HL-60 (cell line): ENCODE results near the gene EGFR.

Source experiments
- DNase-seq, 2 experiments: peaks; one replicate each; pipeline ENCODE4 v3.0.0-alpha.2; 2010 to 2020; ENCODE audit warnings: low read depth in 1 of 2, low spot score in 1 of 2
- H3K27ac ChIP-seq: fragments of 250-450 bp; sonication (Bioruptor Pico); replicated peaks from 2 replicates; pipeline ENCODE4 v1.5.1; 2020; ENCODE audit warnings: mild to moderate bottlenecking, moderate library complexity
- H3K27me3 ChIP-seq: fragments of 250-450 bp; sonication (Bioruptor Pico); 2 replicates; pipeline ENCODE4 v1.5.1; 2021; ENCODE audit warnings: mild to moderate bottlenecking, moderate library complexity; ENCODE audit not compliant: insufficient read depth, poor library complexity, severe bottlenecking
- H3K4me3 ChIP-seq: replicated peaks from 2 replicates; pipeline ENCODE4 v1.5.1; 2011; ENCODE audit warnings: mild to moderate bottlenecking, control low read depth, low read length; ENCODE audit not compliant: insufficient read depth
- CTCF ChIP-seq: IDR thresholded peaks from one replicate; pipeline ENCODE4 v1.5.1; 2011; ENCODE audit warnings: low read length, control low read depth, inconsistent platforms; ENCODE audit not compliant: insufficient read depth
- GABPA ChIP-seq: IDR thresholded peaks from 2 replicates; pipeline ENCODE4 v1.6.1; 2012; ENCODE audit warnings: low read depth
- POLR2AphosphoS5 ChIP-seq: IDR thresholded peaks from 2 replicates; pipeline ENCODE4 v1.6.1; 2012; ENCODE audit warnings: low read depth
- SPI1 ChIP-seq: IDR thresholded peaks from 2 replicates; pipeline ENCODE4 v1.6.1; 2012; ENCODE audit warnings: low read depth, mild to moderate bottlenecking, borderline replicate concordance
- TF ChIP-seq, protein P1 (sequence below): IDR thresholded peaks from 2 replicates; pipeline ENCODE4 v1.6.1; 2012; ENCODE audit warnings: low read depth; ENCODE audit not compliant: insufficient replicate concordance

EGFR gene

DNA sequence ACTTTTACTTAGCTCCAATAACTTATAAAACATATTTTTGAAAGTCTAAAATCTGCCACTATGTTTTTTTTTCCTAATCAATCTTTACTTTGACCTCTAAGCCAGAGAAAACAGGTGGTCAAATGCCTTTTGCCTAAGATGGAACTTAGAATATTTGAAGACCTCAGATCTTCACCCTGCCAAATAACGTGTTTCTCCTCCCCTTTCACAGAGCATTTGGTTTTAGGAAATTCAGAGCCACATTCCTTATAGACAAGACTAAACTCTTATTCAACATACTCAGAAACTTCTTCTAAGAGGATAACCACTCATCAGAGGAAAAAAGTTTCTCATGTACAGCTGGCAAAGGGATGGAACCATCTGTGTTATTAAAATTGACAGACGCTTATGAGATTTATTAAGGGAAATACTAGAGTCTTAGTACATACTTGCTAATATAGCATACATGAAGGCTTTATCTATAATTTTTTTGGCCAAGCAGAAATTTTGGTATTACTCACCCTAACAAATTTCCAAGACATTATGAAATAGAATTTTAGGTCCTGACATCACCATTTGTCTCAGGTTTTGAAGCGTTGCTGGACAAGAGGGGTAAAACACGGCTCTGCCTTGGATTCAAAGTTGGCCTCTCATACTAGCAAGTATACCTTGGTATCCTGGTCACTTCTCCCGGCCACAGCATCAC, 2.6 kb upstream of the EGFR start:
- no peak overlapping the region for H3K4me3 ChIP-seq
- no peak for DNase-seq
- TF ChIP-seq CTCF (no peak), POLR2AphosphoS5 (no peak), GABPA (no peak), SPI1 (no peak)
- TF ChIP-seq, protein P1, sequence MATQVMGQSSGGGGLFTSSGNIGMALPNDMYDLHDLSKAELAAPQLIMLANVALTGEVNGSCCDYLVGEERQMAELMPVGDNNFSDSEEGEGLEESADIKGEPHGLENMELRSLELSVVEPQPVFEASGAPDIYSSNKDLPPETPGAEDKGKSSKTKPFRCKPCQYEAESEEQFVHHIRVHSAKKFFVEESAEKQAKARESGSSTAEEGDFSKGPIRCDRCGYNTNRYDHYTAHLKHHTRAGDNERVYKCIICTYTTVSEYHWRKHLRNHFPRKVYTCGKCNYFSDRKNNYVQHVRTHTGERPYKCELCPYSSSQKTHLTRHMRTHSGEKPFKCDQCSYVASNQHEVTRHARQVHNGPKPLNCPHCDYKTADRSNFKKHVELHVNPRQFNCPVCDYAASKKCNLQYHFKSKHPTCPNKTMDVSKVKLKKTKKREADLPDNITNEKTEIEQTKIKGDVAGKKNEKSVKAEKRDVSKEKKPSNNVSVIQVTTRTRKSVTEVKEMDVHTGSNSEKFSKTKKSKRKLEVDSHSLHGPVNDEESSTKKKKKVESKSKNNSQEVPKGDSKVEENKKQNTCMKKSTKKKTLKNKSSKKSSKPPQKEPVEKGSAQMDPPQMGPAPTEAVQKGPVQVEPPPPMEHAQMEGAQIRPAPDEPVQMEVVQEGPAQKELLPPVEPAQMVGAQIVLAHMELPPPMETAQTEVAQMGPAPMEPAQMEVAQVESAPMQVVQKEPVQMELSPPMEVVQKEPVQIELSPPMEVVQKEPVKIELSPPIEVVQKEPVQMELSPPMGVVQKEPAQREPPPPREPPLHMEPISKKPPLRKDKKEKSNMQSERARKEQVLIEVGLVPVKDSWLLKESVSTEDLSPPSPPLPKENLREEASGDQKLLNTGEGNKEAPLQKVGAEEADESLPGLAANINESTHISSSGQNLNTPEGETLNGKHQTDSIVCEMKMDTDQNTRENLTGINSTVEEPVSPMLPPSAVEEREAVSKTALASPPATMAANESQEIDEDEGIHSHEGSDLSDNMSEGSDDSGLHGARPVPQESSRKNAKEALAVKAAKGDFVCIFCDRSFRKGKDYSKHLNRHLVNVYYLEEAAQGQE = no peak
- no peak overlapping the region for H3K27ac ChIP-seq
- peaks cover 42% of the 10 kb centered on the region for H3K27me3 ChIP-seq

GRCh38 chr7:55016746-55017090, 2.1 kb upstream of the EGFR start:
- TF ChIP-seq CTCF (no peak), POLR2AphosphoS5 (no peak), GABPA (no peak)
- TF ChIP-seq, protein P1 = no peak
- H3K4me3 ChIP-seq = no peak overlapping the region
- H3K27ac ChIP-seq = no peak overlapping the region
- no peak for DNase-seq
- peaks cover 42% of the 10 kb centered on the region for H3K27me3 ChIP-seq

DNA sequence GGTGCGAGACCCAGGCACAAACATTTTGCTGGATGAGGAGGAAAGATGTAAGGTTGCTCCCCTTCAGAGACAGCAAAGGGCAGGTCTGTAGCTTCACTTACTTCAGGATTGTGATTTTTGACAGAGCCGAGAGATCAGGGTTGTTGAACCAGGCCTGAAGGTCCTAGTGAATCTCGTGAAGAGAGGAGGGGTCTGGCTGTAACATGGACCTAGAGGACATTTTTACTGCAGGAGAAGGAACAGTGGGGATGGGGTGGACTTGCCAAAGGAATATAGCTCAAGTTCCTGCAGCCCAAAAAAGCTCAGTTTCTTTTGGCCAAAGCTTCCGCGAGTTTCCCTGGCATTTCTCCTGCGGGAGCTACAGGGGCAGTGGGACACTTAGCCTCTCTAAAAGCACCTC, 976 bp upstream of the EGFR start:
- Histone ChIP-seq H3K27me3 (peaks cover 42% of the 10 kb centered on the region), H3K27ac (no peak overlapping the region), H3K4me3 (no peak overlapping the region)
- no peak for TF ChIP-seq POLR2AphosphoS5
- TF ChIP-seq, protein P1 = no peak
- TF ChIP-seq CTCF = no peak
- TF ChIP-seq SPI1 = no peak
- no peak for TF ChIP-seq GABPA
- DNase-seq = no peak
